ENCODE results near the gene PIK3CB.
"Not testable (repeated sequence)": the region's sequence is repeated elsewhere in the genome, so short reads cannot be mapped to it uniquely, and the experiment has no call there.

Gene PIK3CB

DNA sequence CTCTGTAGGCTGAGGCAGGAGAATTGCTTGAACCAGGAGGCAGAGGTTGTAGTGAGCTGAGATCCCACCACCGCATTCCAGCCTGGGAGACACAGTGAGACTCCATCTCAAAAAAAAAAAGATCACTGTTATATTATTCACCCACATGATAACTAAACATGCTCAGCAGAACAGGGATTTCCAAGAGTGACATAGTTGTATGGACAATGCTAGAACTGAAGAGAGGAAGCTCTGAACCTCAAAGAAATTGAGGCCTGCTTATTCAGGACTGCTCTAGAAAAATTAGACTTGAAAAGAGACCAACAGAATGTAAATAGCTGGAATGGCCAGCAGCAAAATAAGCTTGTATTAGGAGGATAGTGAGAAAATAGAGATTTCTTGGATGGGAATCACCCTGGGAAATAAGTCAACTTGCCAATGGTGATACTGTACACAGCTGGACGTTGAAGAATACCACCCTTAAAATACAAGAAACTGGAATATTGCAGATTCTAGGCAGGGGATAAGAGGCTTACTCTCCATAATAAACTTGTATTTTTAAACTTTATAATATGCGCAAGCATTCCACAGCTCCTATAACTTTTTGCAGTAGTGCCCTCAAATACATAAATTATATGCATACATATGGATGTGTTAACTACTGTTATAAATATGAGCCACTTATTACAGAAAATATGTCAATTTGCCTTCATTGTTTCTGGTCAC is 28.2 kb downstream of the PIK3CB start:
- no peak for DNase-seq
- no peak overlapping the region for H3K27ac ChIP-seq (ENCODE audit: low read length)
- no peaks in the 10 kb centered on the region for H3K27me3 ChIP-seq (replicated peaks; ENCODE audit: insufficient read depth, low read length)
- no peaks in the 10 kb centered on the region for H3F3A ChIP-seq (ENCODE audit: insufficient read depth, low read length)
- H3K36me3 ChIP-seq (replicated peaks; ENCODE audit: insufficient read depth, low read length): no peaks in the 10 kb centered on the region
- H3K9me3 ChIP-seq (replicated peaks; ENCODE audit: insufficient read depth, low read length): no peaks in the 10 kb centered on the region
- peaks cover 25% of the 10 kb centered on the region for H3K79me2 ChIP-seq (ENCODE audit: low read length)
- no peak for TF ChIP-seq EZH2 (optimal IDR thresholded peaks at IDR 0.05; ENCODE audit: low read depth, low read length)
- no peak for TF ChIP-seq EZH2phosphoT487 (IDR thresholded peaks at IDR 0.05; ENCODE audit: low read length)
- TF ChIP-seq, protein P1, sequence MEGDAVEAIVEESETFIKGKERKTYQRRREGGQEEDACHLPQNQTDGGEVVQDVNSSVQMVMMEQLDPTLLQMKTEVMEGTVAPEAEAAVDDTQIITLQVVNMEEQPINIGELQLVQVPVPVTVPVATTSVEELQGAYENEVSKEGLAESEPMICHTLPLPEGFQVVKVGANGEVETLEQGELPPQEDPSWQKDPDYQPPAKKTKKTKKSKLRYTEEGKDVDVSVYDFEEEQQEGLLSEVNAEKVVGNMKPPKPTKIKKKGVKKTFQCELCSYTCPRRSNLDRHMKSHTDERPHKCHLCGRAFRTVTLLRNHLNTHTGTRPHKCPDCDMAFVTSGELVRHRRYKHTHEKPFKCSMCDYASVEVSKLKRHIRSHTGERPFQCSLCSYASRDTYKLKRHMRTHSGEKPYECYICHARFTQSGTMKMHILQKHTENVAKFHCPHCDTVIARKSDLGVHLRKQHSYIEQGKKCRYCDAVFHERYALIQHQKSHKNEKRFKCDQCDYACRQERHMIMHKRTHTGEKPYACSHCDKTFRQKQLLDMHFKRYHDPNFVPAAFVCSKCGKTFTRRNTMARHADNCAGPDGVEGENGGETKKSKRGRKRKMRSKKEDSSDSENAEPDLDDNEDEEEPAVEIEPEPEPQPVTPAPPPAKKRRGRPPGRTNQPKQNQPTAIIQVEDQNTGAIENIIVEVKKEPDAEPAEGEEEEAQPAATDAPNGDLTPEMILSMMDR (IDR thresholded peaks at IDR 0.05; ENCODE audit: low read length): no peak
- H3K9me2 ChIP-seq (replicated peaks; ENCODE audit: insufficient read depth, low read length): no peaks in the 10 kb centered on the region
- no peaks in the 10 kb centered on the region for H4K20me1 ChIP-seq (ENCODE audit: insufficient read depth, low read length)
- H3K4me3 ChIP-seq (ENCODE audit: low read length): no peak overlapping the region
- H3K4me2 ChIP-seq (ENCODE audit: low read depth, low read length): no peak overlapping the region
- no peaks in the 10 kb centered on the region for H3K4me1 ChIP-seq (ENCODE audit: low read length)
- no peak overlapping the region for H2AFZ ChIP-seq (ENCODE audit: low read length)
- no peak overlapping the region for H3K9ac ChIP-seq (ENCODE audit: low read length)

DNA sequence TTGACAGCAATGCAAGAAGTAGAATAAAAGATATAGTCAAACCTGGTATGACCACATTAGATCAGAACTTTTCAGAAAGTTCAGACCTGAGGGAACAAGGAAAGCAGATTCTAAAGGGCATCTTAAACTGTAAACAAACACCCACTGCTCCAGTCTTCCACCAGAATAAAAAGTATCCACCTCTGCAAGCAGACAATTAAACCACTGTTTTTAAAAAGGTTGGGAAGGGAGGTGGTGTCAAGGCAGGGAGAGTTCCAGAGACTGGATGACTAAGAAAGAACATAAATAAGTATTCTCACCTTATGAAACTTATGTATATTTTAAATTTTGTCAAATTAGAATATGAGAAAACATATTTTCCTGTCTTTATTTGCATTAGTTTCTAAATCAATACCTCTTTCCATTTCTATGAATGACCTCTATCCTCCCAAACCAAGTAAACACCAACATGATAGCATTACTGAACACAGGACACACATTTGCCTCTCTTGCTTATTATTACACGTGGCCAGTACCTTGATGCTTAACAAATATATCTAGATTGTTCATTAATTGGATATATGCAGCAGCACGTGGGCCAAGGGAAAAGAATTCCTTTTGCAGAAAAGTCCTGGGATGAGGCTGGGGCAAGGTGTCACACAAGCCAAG is 31.6 kb downstream of the PIK3CB start:
- Histone ChIP-seq H3K4me3 (ENCODE audit: low read length) (no peak overlapping the region), H3K27me3 (replicated peaks; ENCODE audit: insufficient read depth, low read length) (no peaks in the 10 kb centered on the region), H3K4me1 (ENCODE audit: low read length) (no peaks in the 10 kb centered on the region), H3K4me2 (ENCODE audit: low read depth, low read length) (no peak overlapping the region), H3K9ac (ENCODE audit: low read length) (no peak overlapping the region), H3F3A (ENCODE audit: insufficient read depth, low read length) (no peaks in the 10 kb centered on the region), H3K9me2 (replicated peaks; ENCODE audit: insufficient read depth, low read length) (no peaks in the 10 kb centered on the region), H4K20me1 (ENCODE audit: insufficient read depth, low read length) (no peaks in the 10 kb centered on the region), H2AFZ (ENCODE audit: low read length) (no peak overlapping the region), H3K9me3 (replicated peaks; ENCODE audit: insufficient read depth, low read length) (no peaks in the 10 kb centered on the region), H3K36me3 (replicated peaks; ENCODE audit: insufficient read depth, low read length) (no peaks in the 10 kb centered on the region), H3K27ac (ENCODE audit: low read length) (no peak overlapping the region), H3K79me2 (ENCODE audit: low read length) (peaks cover 28% of the 10 kb centered on the region)
- no peak for TF ChIP-seq EZH2 (optimal IDR thresholded peaks at IDR 0.05; ENCODE audit: low read depth, low read length)
- TF ChIP-seq, protein P1 (IDR thresholded peaks at IDR 0.05; ENCODE audit: low read length): no peak
- TF ChIP-seq EZH2phosphoT487 (IDR thresholded peaks at IDR 0.05; ENCODE audit: low read length): no peak
- DNase-seq: no peak

DNA sequence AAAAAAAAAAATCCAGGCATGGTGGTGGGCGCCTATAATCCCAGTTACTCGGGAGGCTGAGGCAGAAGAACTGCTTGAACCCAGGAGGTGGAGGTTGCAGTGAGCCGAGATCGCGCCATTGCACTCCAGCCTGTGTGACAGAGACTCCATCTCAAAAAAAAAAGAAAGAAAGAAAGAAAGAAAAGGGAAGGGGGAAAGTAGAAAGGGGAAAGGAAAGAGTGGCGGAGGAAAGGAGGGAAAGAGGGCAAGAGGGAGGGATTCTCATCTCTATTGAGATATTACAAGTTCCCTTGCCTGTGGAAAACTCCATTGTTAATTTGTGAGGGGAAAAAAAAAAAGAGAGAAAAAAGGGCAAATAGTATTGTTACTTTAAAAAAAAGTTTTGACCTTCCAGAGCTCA is 32.5 kb downstream of the PIK3CB start:
- not testable (repeated sequence) for H3K4me3 ChIP-seq (ENCODE audit: low read length); H3K4me1 ChIP-seq (ENCODE audit: low read length); H3K9me3 ChIP-seq (replicated peaks; ENCODE audit: insufficient read depth, low read length); H2AFZ ChIP-seq (ENCODE audit: low read length); DNase-seq; H3K9me2 ChIP-seq (replicated peaks; ENCODE audit: insufficient read depth, low read length); H4K20me1 ChIP-seq (ENCODE audit: insufficient read depth, low read length); H3K4me2 ChIP-seq (ENCODE audit: low read depth, low read length); H3K36me3 ChIP-seq (replicated peaks; ENCODE audit: insufficient read depth, low read length); H3K27me3 ChIP-seq (replicated peaks; ENCODE audit: insufficient read depth, low read length); H3K9ac ChIP-seq (ENCODE audit: low read length); H3K27ac ChIP-seq (ENCODE audit: low read length); H3F3A ChIP-seq (ENCODE audit: insufficient read depth, low read length)
- peaks cover 24% of the 10 kb centered on the region for H3K79me2 ChIP-seq (ENCODE audit: low read length)

DNA sequence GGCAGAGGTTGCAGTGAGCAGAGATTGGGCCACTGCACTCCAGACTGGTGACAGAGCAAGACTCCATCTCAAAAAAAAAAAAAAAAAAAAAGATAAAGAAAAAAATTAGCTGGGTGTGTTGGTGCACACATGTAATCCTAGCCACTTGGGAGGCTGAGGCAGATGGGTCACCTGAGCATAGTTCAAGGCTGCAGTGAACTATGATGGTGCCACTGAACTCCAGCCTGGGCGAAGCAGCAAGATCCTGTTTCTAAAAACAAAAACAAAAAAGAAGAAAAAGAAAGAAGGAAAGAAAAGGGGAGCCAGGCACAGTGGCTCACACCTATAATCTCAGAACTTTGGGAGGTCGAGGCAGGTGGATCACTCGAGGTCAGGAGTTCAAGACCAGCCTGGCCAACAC is 32.9 kb downstream of the PIK3CB start:
- Histone ChIP-seq H3K27me3 (replicated peaks; ENCODE audit: insufficient read depth, low read length) (no peaks in the 10 kb centered on the region), H2AFZ (ENCODE audit: low read length) (no peak overlapping the region), H3K4me2 (ENCODE audit: low read depth, low read length) (no peak overlapping the region), H3F3A (ENCODE audit: insufficient read depth, low read length) (no peaks in the 10 kb centered on the region), H3K4me1 (ENCODE audit: low read length) (no peaks in the 10 kb centered on the region), H3K9me3 (replicated peaks; ENCODE audit: insufficient read depth, low read length) (no peaks in the 10 kb centered on the region), H3K4me3 (ENCODE audit: low read length) (no peak overlapping the region), H3K9ac (ENCODE audit: low read length) (no peak overlapping the region), H3K79me2 (ENCODE audit: low read length) (peaks cover 24% of the 10 kb centered on the region), H3K36me3 (replicated peaks; ENCODE audit: insufficient read depth, low read length) (no peaks in the 10 kb centered on the region), H3K9me2 (replicated peaks; ENCODE audit: insufficient read depth, low read length) (no peaks in the 10 kb centered on the region), H4K20me1 (ENCODE audit: insufficient read depth, low read length) (no peaks in the 10 kb centered on the region), H3K27ac (ENCODE audit: low read length) (no peak overlapping the region)
- DNase-seq: no peak
- TF ChIP-seq EZH2 (optimal IDR thresholded peaks at IDR 0.05; ENCODE audit: low read depth, low read length): no peak
- TF ChIP-seq, protein P1 (IDR thresholded peaks at IDR 0.05; ENCODE audit: low read length): no peak
- TF ChIP-seq EZH2phosphoT487 (IDR thresholded peaks at IDR 0.05; ENCODE audit: low read length): no peak
